GM12878 (cell line): ENCODE data around the gene NOS1. TPM values are rescaled to one million over a fixed set of nuclear protein-coding genes. Genes with fewer than 3 reads are reported as not detected.

ENCODE experiments used
- ATAC-seq: fragments of 200-7000 bp; cut with Tn5 transposase; 3 replicates; pipeline ENCODE4 v1.9.1; 2020; ENCODE audit warnings: mild to moderate bottlenecking, moderate library complexity
- BruUV-seq: library from RNA; stranded (reverse); fragments of 400-500 nt; replicated peaks from 2 replicates; lab custom pipeline; 2021; lab: Mats Ljungman, UMichigan
- CTCF ChIA-PET: fragments of 300-600 bp; sonication (Branson Sonifier 250); formaldehyde crosslinking; extraction: SDS; loops from one replicate; lab custom pipeline; 2021; ENCODE audit warnings: inconsistent platforms; lab: Yijun Ruan, JAX
- POLR2A ChIA-PET: fragments of 350-600 bp; formaldehyde crosslinking; extraction: SDS; loops from one replicate; lab custom pipeline; 2021; ENCODE audit warnings: inconsistent platforms; lab: Charles Lee
- RAD21 ChIA-PET: fragments of 300-600 bp; sonication (Branson Sonifier 250); formaldehyde crosslinking; loops from one replicate; lab custom pipeline; 2023; ENCODE audit warnings: antibody characterized with exemption; ENCODE audit not compliant: unreplicated experiment; lab: Charles Lee
- SMC1A ChIA-PET: fragments of 300-600 bp; sonication (Branson Sonifier 250); formaldehyde crosslinking; loops from one replicate; lab custom pipeline; 2023; ENCODE audit not compliant: unreplicated experiment, uncharacterized antibody; lab: Charles Lee
- DNase-seq: peaks from one replicate; pipeline ENCODE4 v3.0.0-alpha.2; 2011; ENCODE audit warnings: low read depth, low spot score
- FAIRE-seq: peaks from 3 replicates; lab custom pipeline; 2011; peaks lifted over from hg19 to GRCh38; lab: Jason Lieb, UNC
- H2AFZ ChIP-seq: 2 replicates; pipeline ENCODE4 v1.6.0; 2011; ENCODE audit warnings: low read depth, low read length, control low read depth; ENCODE audit not compliant: control insufficient read depth
- H3K27ac ChIP-seq: 2 replicates; pipeline ENCODE4 v1.5.1; 2011; ENCODE audit warnings: control low read depth; ENCODE audit not compliant: control insufficient read depth, insufficient read depth
- H3K27me3 ChIP-seq, 2 experiments: replicated peaks in 1 of 2; 2 replicates each; pipeline versions ENCODE4 v1.6.0 to v1.6.1; 2011; ENCODE audit warnings: low read length in 1 of 2; ENCODE audit not compliant: control insufficient read depth in 2 of 2, insufficient read depth in 2 of 2
- H3K36me3 ChIP-seq, 2 experiments: 2 replicates each; pipeline ENCODE4 v1.5.1; 2011; ENCODE audit warnings: low read length in 1 of 2; ENCODE audit not compliant: control insufficient read depth in 2 of 2, insufficient read depth in 2 of 2
- H3K4me1 ChIP-seq: 2 replicates; pipeline ENCODE4 v1.6.1; 2011; ENCODE audit warnings: mild to moderate bottlenecking, low read length, moderate library complexity, mixed read lengths; ENCODE audit not compliant: control insufficient read depth, insufficient read depth
- H3K4me2 ChIP-seq: 2 replicates; pipeline ENCODE4 v1.6.0; 2011; ENCODE audit warnings: control low read depth; ENCODE audit not compliant: control insufficient read depth, insufficient read depth
- H3K4me3 ChIP-seq: fragments of 200-600 bp; sonication (generic); 2 replicates; pipeline ENCODE4 v1.5.1; 2016
- H3K79me2 ChIP-seq: 2 replicates; pipeline ENCODE4 v1.6.0; 2011; ENCODE audit warnings: low read length; ENCODE audit not compliant: control insufficient read depth, insufficient read depth
- H3K9ac ChIP-seq: 2 replicates; pipeline ENCODE4 v1.8.0; 2011; ENCODE audit warnings: low read length, control low read depth, mixed read lengths; ENCODE audit not compliant: control insufficient read depth, insufficient read depth
- H3K9me3 ChIP-seq: replicated peaks from 3 replicates; pipeline ENCODE4 v1.5.1; 2011; ENCODE audit warnings: mild to moderate bottlenecking, low read length; ENCODE audit not compliant: control insufficient read depth, insufficient read depth
- H4K20me1 ChIP-seq: 2 replicates; pipeline ENCODE4 v1.6.0; 2011; ENCODE audit not compliant: control insufficient read depth, insufficient read depth
- E2F4 ChIP-seq: IDR thresholded peaks from 2 replicates; pipeline ENCODE4 v1.6.1; 2012; ENCODE audit warnings: low read depth, low read length, improper control_type of control experiment
- FOS ChIP-seq: IDR thresholded peaks from 3 replicates; pipeline ENCODE4 v1.6.1; 2011; ENCODE audit warnings: borderline replicate concordance; ENCODE audit not compliant: insufficient read length; ENCODE audit errors: extremely low read depth
- FOXK2 ChIP-seq: fragments of 450-650 bp; IDR thresholded peaks from 2 replicates; pipeline ENCODE4 v1.6.1; 2017; ENCODE audit warnings: mild to moderate bottlenecking, moderate library complexity
- FOXM1 ChIP-seq: IDR thresholded peaks from 2 replicates; pipeline ENCODE4 v1.6.1; 2012; ENCODE audit warnings: low read depth, mild to moderate bottlenecking, inconsistent platforms, low read length, moderate library complexity
- HDAC2 ChIP-seq: fragments of 200-600 bp; sonication (generic); IDR thresholded peaks from 2 replicates; pipeline ENCODE4 v1.6.1; 2017
- MTA2 ChIP-seq: fragments of 450-650 bp; IDR thresholded peaks from 2 replicates; pipeline ENCODE4 v1.6.1; 2016; ENCODE audit warnings: low read depth, mild to moderate bottlenecking, moderate library complexity
- POLR2AphosphoS5 ChIP-seq: IDR thresholded peaks from 2 replicates; pipeline ENCODE4 v1.6.1; 2011; ENCODE audit warnings: mild to moderate bottlenecking, low read length, inconsistent platforms
- REST ChIP-seq: IDR thresholded peaks from 2 replicates; pipeline ENCODE4 v1.6.1; 2012; ENCODE audit warnings: mild to moderate bottlenecking, low read depth, low read length
- SP1 ChIP-seq: IDR thresholded peaks from one replicate; pipeline ENCODE4 v1.6.1; 2011; ENCODE audit warnings: low read depth, low read length
- ZSCAN29 ChIP-seq: fragments of 450-650 bp; IDR thresholded peaks from 2 replicates; pipeline ENCODE4 v1.6.1; 2017; ENCODE audit warnings: mild to moderate bottlenecking, moderate library complexity
- WGBS: methylation state at CpG from one replicate; pipeline ENCODE4 v1.1.6; 2016; ENCODE audit warnings: low lambda C conversion rate; ENCODE audit not compliant: insufficient replicate concordance, insufficient coverage; ENCODE audit errors: missing lambda C conversion rate; 5-methylcytosine and 5-hydroxymethylcytosine counted together
- in situ Hi-C: fragments of 300-500 bp; cut with MboI; formaldehyde crosslinking; loops from 9 replicates; pipeline ENCODE4 v1.14.3; 2018; ENCODE audit warnings: mixed read lengths
- intact Hi-C: fragments of 100-400 bp; cut with micrococcal nuclease; formaldehyde crosslinking; loops from one replicate; pipeline ENCODE4 v1.14.2; 2022; ENCODE audit not compliant: unreplicated experiment
- polyA plus RNA-seq, 11 experiments: library from polyadenylated mRNA; depleted of rRNA in 4 of 11; unstranded in 6 of 11; stranded (reverse) in 5 of 11; fragments of >200 nt; fragmentation: Nextera tagmentation in 4 of 11; fragmentation: Illumina TruSeq in 1 of 11; extraction: Ambion mirVana in 4 of 11; extraction: Trizol in 1 of 11; gene quantifications; 1 replicate in 1 of 11; 2 replicates in 10 of 11; pipeline versions ENCODE4 v1.2.1 to v1.2.3, GENCODE V29; 2011 to 2016; ENCODE audit warnings: inconsistent platforms in 2 of 11, missing spikeins in 2 of 11, low read depth in 1 of 11
- total RNA-seq, 4 experiments: library from RNA; depleted of rRNA in 3 of 4; stranded (reverse); fragments of >200 nt in 3 of 4; fragmentation: Illumina TruSeq in 1 of 4; extraction: Trizol in 1 of 4; gene quantifications; 2 replicates each; pipeline versions ENCODE4 v1.2.1 to v1.2.3, GENCODE V29; 2013 to 2021

The NOS1 gene
- total and polyA plus RNA-seq, 10 of the 15 experiments (the other 5 are each of a cell fraction or from before 2014, with no cell fraction given): under 0.01 to 0.04 (median 0.01) TPM; not detected in 7

- SMC1A ChIA-PET: no interaction called here
- CTCF ChIA-PET: interaction anchor here (1.1 kb wide), 1 partner anchor 8 kb away, joined by 3 read pairs; no protein-coding TSS in a partner anchor
- no TSS peak for BruUV-seq
- POLR2A ChIA-PET: no interaction called here
- Histone ChIP-seq H3K27me3 (no peaks in the 10 kb centered on the region), H4K20me1 (no peaks in the 10 kb centered on the region), H3K9me3 (no peaks in the 10 kb centered on the region), H3K9ac (no peak overlapping the region), H3K36me3 (no peaks in the 10 kb centered on the region), H3K27ac (no peak overlapping the region), H3K79me2 (no peaks in the 10 kb centered on the region), H2AFZ (no peak overlapping the region), H3K4me1 (no peaks in the 10 kb centered on the region), H3K4me2 (no peak overlapping the region), H3K4me3 (no peak overlapping the region)
- RAD21 ChIA-PET: no interaction called here
- WGBS: 53% methylated on average over 7 of the region's 7 CpGs
- DNase-seq: no peak
- in situ Hi-C loops (no loop called here), intact Hi-C loops (no loop called here)
- TF ChIP-seq FOS: no peak
- no peak for TF ChIP-seq MTA2
- TF ChIP-seq ZSCAN29: no peak
- no peak for TF ChIP-seq E2F4
- no peak for TF ChIP-seq HDAC2
- no peak for TF ChIP-seq REST
- TF ChIP-seq SP1: no peak
- TF ChIP-seq FOXK2: no peak
- TF ChIP-seq POLR2AphosphoS5: no peak
- no peak for TF ChIP-seq FOXM1
- ATAC-seq: no peak
- FAIRE-seq: no peak
Measured at GRCh38 chr12:117404940-117405339, 43.5 kb upstream of the NOS1 start.
